MM.1S (cell line): ENCODE measurements around the gene DCXR.

ENCODE experiments used
- DNase-seq: peaks from one replicate; pipeline ENCODE4 v3.0.0-alpha.2; 2015
- H2AFZ ChIP-seq: fragments of 300-600 bp; sonication (generic); 2 replicates; pipeline ENCODE4 v1.6.0; 2016; ENCODE audit warnings: antibody characterized with exemption, low read length
- H3F3A ChIP-seq: fragments of 300-600 bp; sonication (generic); 2 replicates; pipeline ENCODE4 v1.6.1; 2016; ENCODE audit warnings: mild to moderate bottlenecking, antibody characterized with exemption, low read length, moderate library complexity, mixed read lengths; ENCODE audit not compliant: insufficient read depth
- H3K27ac ChIP-seq: fragments of 300-600 bp; sonication (generic); 2 replicates; pipeline ENCODE4 v1.5.1; 2016; ENCODE audit warnings: mild to moderate bottlenecking, low read length
- H3K27me3 ChIP-seq: fragments of 300-600 bp; sonication (generic); replicated peaks from 2 replicates; pipeline ENCODE4 v1.6.0; 2016; ENCODE audit warnings: low read length; ENCODE audit not compliant: insufficient read depth
- H3K36me3 ChIP-seq: fragments of 300-600 bp; sonication (generic); replicated peaks from 2 replicates; pipeline ENCODE4 v1.6.1; 2016; ENCODE audit warnings: mild to moderate bottlenecking, low read length, mixed read lengths; ENCODE audit not compliant: insufficient read depth
- H3K4me1 ChIP-seq: fragments of 300-600 bp; sonication (generic); 2 replicates; pipeline ENCODE4 v1.6.1; 2016; ENCODE audit warnings: low read length, mixed read lengths
- H3K4me2 ChIP-seq: fragments of 300-600 bp; sonication (generic); 2 replicates; pipeline ENCODE4 v1.6.0; 2016; ENCODE audit warnings: low read depth, low read length
- H3K4me3 ChIP-seq: fragments of 300-600 bp; sonication (generic); 2 replicates; pipeline ENCODE4 v1.5.1; 2016; ENCODE audit warnings: low read length, mixed read lengths
- H3K79me2 ChIP-seq: fragments of 300-600 bp; sonication (generic); 2 replicates; pipeline ENCODE4 v1.6.1; 2016; ENCODE audit warnings: mixed run types, low read length, mixed read lengths
- H3K9ac ChIP-seq: fragments of 300-600 bp; sonication (generic); 2 replicates; pipeline ENCODE4 v1.6.1; 2016; ENCODE audit warnings: low read length, mixed read lengths
- H3K9me2 ChIP-seq: fragments of 300-600 bp; sonication (generic); replicated peaks from 2 replicates; pipeline ENCODE4 v1.6.1; 2016; ENCODE audit warnings: mild to moderate bottlenecking, low read length, mixed read lengths; ENCODE audit not compliant: insufficient read depth
- H3K9me3 ChIP-seq: fragments of 300-600 bp; sonication (generic); replicated peaks from 2 replicates; pipeline ENCODE4 v1.6.1; 2016; ENCODE audit warnings: mild to moderate bottlenecking, low read length, mixed read lengths; ENCODE audit not compliant: insufficient read depth
- H4K20me1 ChIP-seq: fragments of 300-600 bp; sonication (generic); 2 replicates; pipeline ENCODE4 v1.6.1; 2016; ENCODE audit warnings: mild to moderate bottlenecking, low read length, moderate library complexity, mixed read lengths; ENCODE audit not compliant: insufficient read depth
- EZH2 ChIP-seq: fragments of 300-600 bp; sonication (generic); optimal IDR thresholded peaks from 2 replicates; pipeline ENCODE3; 2017; ENCODE audit warnings: low read depth, mild to moderate bottlenecking, antibody characterized with exemption, low read length, mixed read lengths
- EZH2phosphoT487 ChIP-seq: fragments of 300-600 bp; sonication (generic); IDR thresholded peaks from 2 replicates; pipeline ENCODE4 v1.6.1; 2018; ENCODE audit warnings: antibody characterized with exemption, low read length
- TF ChIP-seq, protein P1 (sequence below): fragments of 300-600 bp; sonication (generic); IDR thresholded peaks from 2 replicates; pipeline ENCODE4 v1.5.1; 2016; ENCODE audit warnings: antibody characterized with exemption, low read length, mixed read lengths

DCXR gene

DNA sequence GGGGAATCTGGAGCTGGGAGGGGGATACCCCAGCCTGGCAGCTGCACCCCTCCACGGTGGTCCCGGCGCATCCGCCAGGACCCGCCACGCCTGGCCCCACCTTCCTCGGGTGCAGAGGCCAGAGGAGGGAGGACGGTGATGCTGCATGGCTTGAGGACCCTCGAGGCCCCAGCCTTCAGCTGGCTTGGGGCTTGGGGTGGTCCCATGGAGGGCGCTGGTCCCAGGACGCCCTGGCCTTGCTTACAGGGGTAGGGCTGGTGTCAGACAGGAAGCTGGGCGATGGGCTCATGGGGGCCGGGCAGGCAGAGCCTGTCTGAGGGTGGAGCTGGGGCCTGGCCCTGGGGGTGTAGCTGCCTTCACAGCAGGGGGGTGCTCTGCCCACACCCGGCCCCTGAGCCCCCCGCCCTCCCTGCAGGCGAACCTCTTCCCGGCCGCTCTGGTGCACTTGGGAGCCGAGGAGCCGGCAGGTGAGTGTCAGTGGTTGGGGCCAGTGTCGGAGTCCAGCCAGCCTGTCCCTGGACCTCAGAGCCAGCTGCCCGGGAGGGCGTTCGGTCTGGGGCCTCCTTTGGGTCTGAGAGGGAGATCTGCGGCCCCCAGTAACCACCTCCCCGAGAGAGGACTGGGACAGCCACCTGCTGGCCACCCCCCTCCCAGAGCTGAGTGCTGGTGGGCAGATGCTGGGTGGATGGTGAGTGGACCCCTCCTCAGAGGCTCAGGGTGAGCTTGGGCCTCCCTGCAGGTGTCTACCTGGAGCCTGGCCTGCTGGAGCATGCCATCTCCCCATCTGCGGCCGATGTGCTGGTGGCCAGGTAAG, 21.2 kb downstream of the DCXR start:
- Histone ChIP-seq H3K4me3 (no peak overlapping the region), H3K4me2 (no peak overlapping the region), H3K9me2 (no peaks in the 10 kb centered on the region), H3K4me1 (0 out of 2 replicates have a peak, but pooled peaks cover 1% of the 10 kb centered on the region), H3K9me3 (no peaks in the 10 kb centered on the region), H3F3A (0 out of 2 replicates have a peak, but pooled peaks cover under 1% of the 10 kb centered on the region), H2AFZ (no peak overlapping the region), H3K27me3 (no peaks in the 10 kb centered on the region), H3K36me3 (no peaks in the 10 kb centered on the region), H3K79me2 (peaks cover 13% of the 10 kb centered on the region), H4K20me1 (no peaks in the 10 kb centered on the region), H3K9ac (no peak overlapping the region), H3K27ac (no peak overlapping the region)
- no peak for DNase-seq
- TF ChIP-seq, protein P1, sequence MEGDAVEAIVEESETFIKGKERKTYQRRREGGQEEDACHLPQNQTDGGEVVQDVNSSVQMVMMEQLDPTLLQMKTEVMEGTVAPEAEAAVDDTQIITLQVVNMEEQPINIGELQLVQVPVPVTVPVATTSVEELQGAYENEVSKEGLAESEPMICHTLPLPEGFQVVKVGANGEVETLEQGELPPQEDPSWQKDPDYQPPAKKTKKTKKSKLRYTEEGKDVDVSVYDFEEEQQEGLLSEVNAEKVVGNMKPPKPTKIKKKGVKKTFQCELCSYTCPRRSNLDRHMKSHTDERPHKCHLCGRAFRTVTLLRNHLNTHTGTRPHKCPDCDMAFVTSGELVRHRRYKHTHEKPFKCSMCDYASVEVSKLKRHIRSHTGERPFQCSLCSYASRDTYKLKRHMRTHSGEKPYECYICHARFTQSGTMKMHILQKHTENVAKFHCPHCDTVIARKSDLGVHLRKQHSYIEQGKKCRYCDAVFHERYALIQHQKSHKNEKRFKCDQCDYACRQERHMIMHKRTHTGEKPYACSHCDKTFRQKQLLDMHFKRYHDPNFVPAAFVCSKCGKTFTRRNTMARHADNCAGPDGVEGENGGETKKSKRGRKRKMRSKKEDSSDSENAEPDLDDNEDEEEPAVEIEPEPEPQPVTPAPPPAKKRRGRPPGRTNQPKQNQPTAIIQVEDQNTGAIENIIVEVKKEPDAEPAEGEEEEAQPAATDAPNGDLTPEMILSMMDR: no peak
- TF ChIP-seq EZH2phosphoT487: no peak
- no peak for TF ChIP-seq EZH2

DNA sequence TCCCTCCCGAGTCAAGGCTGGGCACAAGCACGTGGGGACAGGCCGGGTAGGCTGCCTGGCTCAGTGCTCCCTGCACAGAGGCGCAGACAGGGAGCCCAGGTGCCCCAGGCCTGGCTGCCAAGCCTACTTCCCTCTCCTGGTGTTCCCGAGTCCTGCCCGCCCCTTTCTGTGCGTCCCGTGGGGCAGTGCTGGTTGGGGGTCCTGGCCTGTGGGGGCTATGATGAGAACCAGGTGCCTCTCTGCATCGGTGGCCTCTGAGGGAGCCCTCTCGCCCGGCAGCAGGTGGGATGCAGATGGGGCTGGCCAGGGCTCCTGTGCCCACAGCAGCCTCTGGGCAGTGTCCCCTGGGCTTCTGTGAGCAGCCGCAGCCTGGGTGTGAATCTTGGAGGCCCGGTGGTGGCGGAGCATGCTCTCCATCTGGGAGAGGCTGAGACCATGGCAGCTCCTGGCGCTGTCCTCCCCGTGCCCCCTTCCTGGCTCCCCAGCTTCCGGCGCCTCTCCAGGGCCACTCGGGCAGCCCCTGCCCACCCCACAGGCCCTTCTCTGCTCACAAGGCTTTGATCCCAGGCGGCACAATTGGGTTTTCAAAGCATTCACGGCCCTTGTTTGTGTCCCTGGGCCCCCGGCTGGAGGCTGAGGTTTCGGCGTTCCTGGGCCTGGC, 22.1 kb downstream of the DCXR start:
- Histone ChIP-seq H3K27ac (no peak overlapping the region), H2AFZ (no peak overlapping the region), H3K4me3 (no peak overlapping the region), H3K9me3 (no peaks in the 10 kb centered on the region), H3F3A (no peaks in the 10 kb centered on the region), H3K79me2 (peaks cover 5% of the 10 kb centered on the region; the same call in 1 of the 2 replicates), H4K20me1 (no peaks in the 10 kb centered on the region), H3K9ac (no peak overlapping the region), H3K36me3 (no peaks in the 10 kb centered on the region), H3K4me1 (no peaks in the 10 kb centered on the region), H3K4me2 (no peak overlapping the region), H3K9me2 (no peaks in the 10 kb centered on the region), H3K27me3 (no peaks in the 10 kb centered on the region)
- TF ChIP-seq, protein P1: no peak
- TF ChIP-seq EZH2 (no peak), EZH2phosphoT487 (no peak)
- no peak for DNase-seq

- Histone ChIP-seq H3K79me2 (no peaks in the 10 kb centered on the region), H3K4me3 (no peak overlapping the region), H3K36me3 (no peaks in the 10 kb centered on the region), H3K27me3 (no peaks in the 10 kb centered on the region), H3F3A (no peaks in the 10 kb centered on the region), H3K4me1 (no peaks in the 10 kb centered on the region), H3K4me2 (no peak overlapping the region), H4K20me1 (no peaks in the 10 kb centered on the region), H3K9ac (no peak overlapping the region), H3K9me2 (no peaks in the 10 kb centered on the region), H3K9me3 (no peaks in the 10 kb centered on the region), H2AFZ (no peak overlapping the region), H3K27ac (no peak overlapping the region)
- TF ChIP-seq EZH2phosphoT487 (no peak), EZH2 (no peak)
- TF ChIP-seq, protein P1: no peak
- no peak for DNase-seq
Observed at GRCh38 chr17:82014971-82015310, 22.6 kb downstream of the DCXR start.
